Fibroblast of skin of right biceps (primary cell): ENCODE measurements around the gene MAG.
"Not testable (repeated sequence)": the region's sequence is repeated elsewhere in the genome, so short reads cannot be mapped to it uniquely, and the experiment has no call there.

Experiments used
- DNase-seq: peaks from one replicate; pipeline ENCODE4 v3.0.0-alpha.2; 2013

The MAG gene

GRCh38 chr19:35284153-35285094 is 7.5 kb upstream of the MAG start:
- no peak for DNase-seq

- no peak for DNase-seq
Measured at GRCh38 chr19:35285095-35285449, 6.9 kb upstream of the MAG start.

- not testable (repeated sequence) for DNase-seq
Measured at GRCh38 chr19:35285465-35285864, 6.5 kb upstream of the MAG start.

- not testable (repeated sequence) for DNase-seq
Measured at GRCh38 chr19:35286101-35286500, 5.9 kb upstream of the MAG start.

GRCh38 chr19:35287713-35288112 is 4.2 kb upstream of the MAG start:
- DNase-seq: no peak

- no peak for DNase-seq
Measured at GRCh38 chr19:35288331-35288730, 3.6 kb upstream of the MAG start.

- no peak for DNase-seq
Measured at GRCh38 chr19:35288906-35289305, 3.1 kb upstream of the MAG start.

GRCh38 chr19:35290381-35291127 is 1.4 kb upstream of the MAG start:
- DNase-seq: no peak

- DNase-seq: no peak
Measured at GRCh38 chr19:35291259-35291658, 702 bp upstream of the MAG start.

GRCh38 chr19:35292421-35293362 is 731 bp downstream of the MAG start:
- DNase-seq: no peak

GRCh38 chr19:35293363-35293739 is 1.4 kb downstream of the MAG start:
- no peak for DNase-seq

GRCh38 chr19:35293808-35294207 is 1.8 kb downstream of the MAG start:
- DNase-seq: no peak

GRCh38 chr19:35294328-35294727 is 2.4 kb downstream of the MAG start:
- DNase-seq: no peak

GRCh38 chr19:35294859-35295791 is 3.2 kb downstream of the MAG start:
- DNase-seq: no peak

GRCh38 chr19:35295792-35296462 is 4.0 kb downstream of the MAG start:
- no peak for DNase-seq

GRCh38 chr19:35296644-35297514 is 4.9 kb downstream of the MAG start:
- DNase-seq: no peak

GRCh38 chr19:35297515-35297848 is 5.5 kb downstream of the MAG start:
- no peak for DNase-seq

- DNase-seq: no peak
Measured at GRCh38 chr19:35297922-35298321, 6.0 kb downstream of the MAG start.

GRCh38 chr19:35298561-35298972 is 6.6 kb downstream of the MAG start:
- no peak for DNase-seq
